Midbrain (tissue), 1 donor: ENCODE data around the gene TINAG.
"Not testable (repeated sequence)": the region's sequence is repeated elsewhere in the genome, so short reads cannot be mapped to it uniquely, and the experiment has no call there.

Experiments used
- DNase-seq: peaks from one replicate; lab custom pipeline; 2025; lab: John Stamatoyannopoulos, UW

TINAG gene

GRCh38 chr6:54307439-54307910 lies 766 bp upstream of the TINAG start:
- DNase-seq, result no peak

- DNase-seq, result no peak
Measured at GRCh38 chr6:54308986-54309315, 710 bp downstream of the TINAG start.

- DNase-seq, result no peak
Measured at GRCh38 chr6:54310377-54311152, 2.3 kb downstream of the TINAG start.

GRCh38 chr6:54315656-54316055 lies 7.4 kb downstream of the TINAG start:
- DNase-seq, result no peak

GRCh38 chr6:54320871-54321270 lies 12.6 kb downstream of the TINAG start:
- no peak for DNase-seq

GRCh38 chr6:54327631-54328030 lies 19.4 kb downstream of the TINAG start:
- no peak for DNase-seq

GRCh38 chr6:54331571-54331970 lies 23.3 kb downstream of the TINAG start:
- DNase-seq, result not testable (repeated sequence)

GRCh38 chr6:54335871-54336270 lies 27.6 kb downstream of the TINAG start:
- DNase-seq, result no peak

- no peak for DNase-seq
Measured at GRCh38 chr6:54353975-54354374, 45.7 kb downstream of the TINAG start.

GRCh38 chr6:54354608-54355007 lies 46.4 kb downstream of the TINAG start:
- no peak for DNase-seq

GRCh38 chr6:54357141-54357540 lies 48.9 kb downstream of the TINAG start:
- no peak for DNase-seq

- no peak for DNase-seq
Measured at GRCh38 chr6:54361188-54361587, 52.9 kb downstream of the TINAG start.

- DNase-seq, result no peak
Measured at GRCh38 chr6:54361734-54362133, 53.5 kb downstream of the TINAG start.

- no peak for DNase-seq
Measured at GRCh38 chr6:54366667-54367327, 58.6 kb downstream of the TINAG start.

- DNase-seq, result no peak
Measured at GRCh38 chr6:54377776-54378175, 69.5 kb downstream of the TINAG start.

- DNase-seq, result no peak
Measured at GRCh38 chr6:54386295-54386694, 78.1 kb downstream of the TINAG start.

- no peak for DNase-seq
Measured at GRCh38 chr6:54390362-54390761, 82.1 kb downstream of the TINAG start.

- no peak for DNase-seq
Measured at GRCh38 chr6:54391577-54391976, 83.3 kb downstream of the TINAG start.

- DNase-seq, result no peak
Measured at GRCh38 chr6:54403096-54403495, 94.9 kb downstream of the TINAG start.

GRCh38 chr6:54404791-54405190 lies 96.5 kb downstream of the TINAG start:
- no peak for DNase-seq

GRCh38 chr6:54411767-54412166 lies 103.5 kb downstream of the TINAG start:
- DNase-seq, result no peak

GRCh38 chr6:54415517-54415916 lies 107.3 kb downstream of the TINAG start:
- no peak for DNase-seq

GRCh38 chr6:54419885-54420284 lies 111.6 kb downstream of the TINAG start:
- no peak for DNase-seq

- no peak for DNase-seq
Measured at GRCh38 chr6:54426995-54427394, 118.8 kb downstream of the TINAG start.
